Calu3 (cell line): ENCODE data around the gene ZNF484. TPM values are rescaled to one million over a fixed set of nuclear protein-coding genes. Genes with fewer than 3 reads are reported as not detected.

Experiments
- BruUV-seq: library from RNA; stranded (reverse); fragments of 400-500 nt; replicated peaks from 2 replicates; lab custom pipeline; 2021; lab: Mats Ljungman, UMichigan
- CTCF ChIA-PET: fragments of 300-600 bp; sonication (Branson Sonifier 250); formaldehyde crosslinking; loops from one replicate; lab custom pipeline; 2022; ENCODE audit warnings: antibody characterized with exemption; lab: Charles Lee
- DNase-seq: peaks from one replicate; pipeline ENCODE4 v3.0.0; 2022
- H3K27ac Mint-ChIP-seq: one replicate; pipeline ENCODE4 v1.8.0; 2022; ENCODE audit warnings: mixed read lengths; ENCODE audit not compliant: unreplicated experiment
- H3K27me3 Mint-ChIP-seq: one replicate; pipeline ENCODE4 v1.8.0; 2022; ENCODE audit warnings: mixed read lengths; ENCODE audit not compliant: unreplicated experiment
- H3K36me3 Mint-ChIP-seq: one replicate; pipeline ENCODE4 v1.8.0; 2022; ENCODE audit warnings: mild to moderate bottlenecking, moderate library complexity, mixed read lengths; ENCODE audit not compliant: insufficient read depth, unreplicated experiment
- H3K4me1 Mint-ChIP-seq: one replicate; pipeline ENCODE4 v1.8.0; 2022; ENCODE audit warnings: mild to moderate bottlenecking, low read depth, mixed read lengths; ENCODE audit not compliant: unreplicated experiment
- H3K4me3 Mint-ChIP-seq: one replicate; pipeline ENCODE4 v1.8.0; 2022; ENCODE audit warnings: mild to moderate bottlenecking, low read depth, moderate library complexity, mixed read lengths; ENCODE audit not compliant: unreplicated experiment
- H3K9me3 Mint-ChIP-seq: one replicate; pipeline ENCODE4 v1.8.0; 2022; ENCODE audit warnings: low read depth, mixed read lengths; ENCODE audit not compliant: unreplicated experiment
- intact Hi-C: fragments of 100-400 bp; cut with micrococcal nuclease; formaldehyde crosslinking; loops from one replicate; pipeline ENCODE4 v1.10.0; 2022; ENCODE audit not compliant: unreplicated experiment
- total RNA-seq: library from RNA; stranded (reverse); gene quantifications from 2 replicates; pipeline ENCODE4 v1.2.3, GENCODE V29; 2022
- TF ChIP-seq, protein P1 (sequence below): fragments of 200-600 bp; IDR thresholded peaks from one replicate; pipeline ENCODE4 v1.8.0; 2022; ENCODE audit warnings: antibody characterized with exemption; ENCODE audit not compliant: unreplicated experiment

ZNF484 gene
- total RNA-seq, 1 experiment from 2014 or later = 6.3 TPM

DNA sequence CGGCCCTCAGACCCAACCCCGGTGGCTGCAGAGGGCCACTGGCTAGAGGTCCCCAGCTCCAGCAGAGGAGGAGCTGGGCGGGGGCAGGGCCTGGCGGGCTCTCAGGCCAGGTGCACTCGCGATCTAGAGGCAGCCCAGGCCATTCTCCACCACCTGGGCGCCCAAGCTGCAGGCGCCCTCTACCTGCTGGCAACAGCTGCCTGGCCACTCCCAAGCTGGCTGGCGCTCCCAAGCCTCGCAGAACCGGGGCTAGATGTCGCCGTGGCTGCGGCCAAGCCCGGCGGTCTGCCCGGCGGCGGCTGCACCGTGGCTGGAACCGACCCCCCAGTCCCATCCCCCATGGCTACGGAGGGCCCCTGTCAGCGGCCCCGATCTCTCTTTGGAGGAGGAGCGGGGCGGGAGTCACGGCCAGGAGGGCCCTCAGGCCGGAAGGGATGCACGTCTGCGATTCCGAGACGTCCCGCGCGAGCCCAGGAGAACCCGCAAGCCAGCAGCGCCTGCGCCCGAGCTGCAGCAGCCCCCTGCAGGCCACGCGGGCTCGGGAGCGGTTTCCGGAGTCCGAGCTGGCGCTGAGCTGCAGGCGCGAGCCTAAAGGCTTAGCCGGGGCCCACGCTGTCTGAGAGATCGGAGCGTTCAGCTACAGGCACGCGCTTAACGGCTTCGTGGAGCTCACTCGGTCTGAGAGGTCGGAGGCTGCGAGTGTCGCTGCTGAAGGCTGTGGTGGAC lies 68.9 kb downstream of the ZNF484 start:
- no peaks in the 10 kb centered on the region for H3K9me3 Mint-ChIP-seq
- intact Hi-C loops = no loop called here
- peak; percentile 80 for DNase-seq
- peak overlapping the region; percentile 67 for H3K4me3 Mint-ChIP-seq
- peaks cover 6% of the 10 kb centered on the region for H3K36me3 Mint-ChIP-seq
- CTCF ChIA-PET = interaction anchor here (0.6 to 1.3 kb wide), 4 partner anchors 18 to 454 kb away, joined by 3 to 6 read pairs (median 3); no protein-coding TSS in a partner anchor
- TF ChIP-seq, protein P1, sequence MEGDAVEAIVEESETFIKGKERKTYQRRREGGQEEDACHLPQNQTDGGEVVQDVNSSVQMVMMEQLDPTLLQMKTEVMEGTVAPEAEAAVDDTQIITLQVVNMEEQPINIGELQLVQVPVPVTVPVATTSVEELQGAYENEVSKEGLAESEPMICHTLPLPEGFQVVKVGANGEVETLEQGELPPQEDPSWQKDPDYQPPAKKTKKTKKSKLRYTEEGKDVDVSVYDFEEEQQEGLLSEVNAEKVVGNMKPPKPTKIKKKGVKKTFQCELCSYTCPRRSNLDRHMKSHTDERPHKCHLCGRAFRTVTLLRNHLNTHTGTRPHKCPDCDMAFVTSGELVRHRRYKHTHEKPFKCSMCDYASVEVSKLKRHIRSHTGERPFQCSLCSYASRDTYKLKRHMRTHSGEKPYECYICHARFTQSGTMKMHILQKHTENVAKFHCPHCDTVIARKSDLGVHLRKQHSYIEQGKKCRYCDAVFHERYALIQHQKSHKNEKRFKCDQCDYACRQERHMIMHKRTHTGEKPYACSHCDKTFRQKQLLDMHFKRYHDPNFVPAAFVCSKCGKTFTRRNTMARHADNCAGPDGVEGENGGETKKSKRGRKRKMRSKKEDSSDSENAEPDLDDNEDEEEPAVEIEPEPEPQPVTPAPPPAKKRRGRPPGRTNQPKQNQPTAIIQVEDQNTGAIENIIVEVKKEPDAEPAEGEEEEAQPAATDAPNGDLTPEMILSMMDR = no peak
- peaks cover 6% of the 10 kb centered on the region for H3K4me1 Mint-ChIP-seq
- BruUV-seq = no TSS peak
- peaks cover 42% of the 10 kb centered on the region for H3K27me3 Mint-ChIP-seq
- no peak overlapping the region for H3K27ac Mint-ChIP-seq

DNA sequence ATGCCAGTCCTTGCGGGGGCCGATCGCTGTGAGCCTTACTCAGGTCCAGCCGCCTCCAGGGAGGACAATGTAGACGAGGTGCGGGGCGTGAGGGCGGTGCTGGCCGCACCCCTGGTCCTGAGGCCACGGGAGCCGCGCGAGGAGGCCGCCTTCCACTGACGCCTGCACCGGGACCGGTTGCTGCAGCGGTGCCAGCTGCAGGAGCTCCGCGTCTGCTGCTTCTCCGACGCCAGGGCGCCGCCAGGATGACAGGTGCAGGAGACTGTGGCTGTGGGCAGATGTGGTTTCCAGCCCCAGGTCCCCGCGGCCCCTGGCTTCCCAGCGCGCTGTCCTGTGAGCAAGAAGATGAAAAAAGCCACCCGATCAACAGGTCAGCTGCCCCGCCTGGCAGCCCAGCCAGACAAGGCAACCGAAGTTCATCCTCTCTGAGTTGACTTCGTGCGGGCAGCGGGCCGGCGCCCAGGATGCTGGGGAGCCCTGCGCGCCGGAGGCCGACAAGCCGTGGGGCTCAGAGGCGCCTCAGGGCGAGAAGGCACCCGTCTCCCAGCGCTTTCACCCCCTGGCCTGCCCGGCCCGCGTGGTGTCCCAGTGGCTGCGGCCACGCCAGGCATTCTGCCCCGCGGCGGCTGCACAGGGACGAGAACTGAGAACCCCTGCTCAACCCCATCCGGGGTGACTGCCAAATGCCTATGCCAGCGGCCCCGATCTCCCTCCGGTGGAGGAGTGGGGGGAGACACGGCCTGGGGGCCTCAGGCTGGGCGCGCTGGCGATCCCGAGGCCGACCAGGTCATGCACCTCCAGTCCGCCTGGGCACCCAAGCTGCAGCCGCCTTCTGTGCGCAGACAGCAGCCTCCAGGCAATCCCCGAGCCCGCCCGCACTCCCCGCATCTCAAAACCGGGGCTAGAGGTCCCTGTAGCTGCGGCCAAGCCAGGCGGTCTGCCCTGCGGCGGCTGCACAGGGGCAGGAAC lies 69.8 kb downstream of the ZNF484 start:
- peaks cover 6% of the 10 kb centered on the region for H3K4me1 Mint-ChIP-seq
- CTCF ChIA-PET = interaction anchor here (1.3 kb wide), 1 partner anchor 146 kb away, joined by 3 read pairs; no protein-coding TSS in a partner anchor
- no peak overlapping the region for H3K27ac Mint-ChIP-seq
- peaks cover 6% of the 10 kb centered on the region for H3K36me3 Mint-ChIP-seq
- H3K4me3 Mint-ChIP-seq = peak overlapping the region; percentile 67
- intact Hi-C loops = no loop called here
- peaks cover 40% of the 10 kb centered on the region for H3K27me3 Mint-ChIP-seq
- DNase-seq = no peak
- no TSS peak for BruUV-seq
- no peaks in the 10 kb centered on the region for H3K9me3 Mint-ChIP-seq
- TF ChIP-seq, protein P1 = no peak

DNA sequence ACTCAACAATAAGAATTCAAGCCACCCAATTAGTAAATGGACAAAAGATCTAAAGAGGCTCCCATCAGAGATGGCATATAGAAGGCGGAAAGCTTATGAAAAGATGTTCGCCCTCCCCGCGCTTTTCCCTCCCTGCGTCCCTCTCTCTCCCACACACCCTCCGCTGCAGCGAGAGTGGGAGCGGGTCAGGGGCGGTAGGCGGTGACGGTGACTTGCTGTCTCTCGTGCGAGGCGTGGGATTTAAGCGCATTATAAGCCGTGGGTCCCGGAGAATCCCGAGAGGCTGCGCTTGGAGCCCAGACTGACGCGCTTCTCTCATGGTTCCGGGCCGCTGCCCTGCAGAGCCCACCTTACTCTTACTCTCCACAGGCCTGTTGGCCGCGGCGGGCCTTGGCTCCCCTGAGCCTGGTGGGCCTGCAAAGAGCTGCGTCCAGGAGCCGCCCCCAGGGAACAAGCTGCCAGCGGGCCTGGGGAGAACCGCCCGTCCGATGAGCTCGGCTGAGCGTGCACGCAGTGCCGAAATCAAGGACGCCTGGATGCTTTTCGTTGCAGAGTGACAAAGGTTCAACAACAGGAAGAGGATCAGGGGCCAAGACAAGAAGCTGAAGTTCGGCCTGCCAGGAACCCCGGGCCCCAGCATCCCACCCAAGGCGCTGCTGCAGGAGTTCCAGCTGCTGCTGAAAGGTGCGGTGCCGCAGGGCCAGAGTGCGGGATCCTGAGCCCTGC lies 70.6 kb downstream of the ZNF484 start:
- H3K4me1 Mint-ChIP-seq = peaks cover 6% of the 10 kb centered on the region
- CTCF ChIA-PET = no interaction called here
- peak overlapping the region; percentile 67 for H3K4me3 Mint-ChIP-seq
- peaks cover 6% of the 10 kb centered on the region for H3K36me3 Mint-ChIP-seq
- no peaks in the 10 kb centered on the region for H3K9me3 Mint-ChIP-seq
- intact Hi-C loops = no loop called here
- peaks cover 40% of the 10 kb centered on the region for H3K27me3 Mint-ChIP-seq
- TF ChIP-seq, protein P1 = no peak
- BruUV-seq = no TSS peak
- H3K27ac Mint-ChIP-seq = no peak overlapping the region
- no peak for DNase-seq

DNA sequence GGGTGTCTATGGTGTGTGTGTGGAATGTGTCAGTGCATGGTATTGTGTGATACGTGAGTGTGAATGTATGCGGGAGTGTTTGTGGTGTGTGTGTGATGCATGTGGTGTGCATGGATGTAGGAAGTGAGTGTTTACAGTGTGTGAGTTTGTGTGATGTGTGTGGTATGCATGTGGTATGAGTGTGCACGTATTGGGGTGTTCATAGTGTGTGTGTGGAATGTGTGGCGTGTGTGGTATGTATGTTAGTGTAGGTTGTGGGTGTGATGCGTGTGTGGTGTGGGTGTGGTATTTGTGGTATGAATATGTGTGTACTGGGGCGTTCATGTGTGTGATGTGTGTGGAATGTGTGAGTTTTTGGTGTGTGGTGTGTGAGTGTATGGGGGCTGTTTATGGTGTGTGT lies 73.1 kb downstream of the ZNF484 start:
- intact Hi-C loops = no loop called here

More for the DNA sequence above, 73.1 kb downstream of the ZNF484 start:
- Mint-ChIP-seq H3K4me3 (no peak overlapping the region), H3K36me3 (peaks cover 6% of the 10 kb centered on the region), H3K27me3 (peaks cover 37% of the 10 kb centered on the region), H3K9me3 (no peaks in the 10 kb centered on the region), H3K4me1 (peaks cover 6% of the 10 kb centered on the region), H3K27ac (no peak overlapping the region)
- no peak for DNase-seq
- TF ChIP-seq, protein P1 = no peak
- CTCF ChIA-PET = no interaction called here
- no TSS peak for BruUV-seq
